HepG2 (cell line): ENCODE results near the gene TLCD3B. TPM values are rescaled to one million over a fixed set of nuclear protein-coding genes. Genes with fewer than 3 reads are reported as not detected.

Experiments used
- FOXM1 ChIP-seq: sonication (generic); formaldehyde crosslinking; IDR thresholded peaks from 2 replicates; pipeline ENCODE4 v1.5.0; 2020; ENCODE audit warnings: missing genetic modification reagents
- HNRNPL ChIP-seq: fragments of 200-400 bp; formaldehyde crosslinking; IDR thresholded peaks from 2 replicates; pipeline ENCODE4 v1.6.1; 2017; ENCODE audit warnings: mild to moderate bottlenecking, low read depth, low read length
- THAP11 ChIP-seq: IDR thresholded peaks from 2 replicates; pipeline ENCODE4 v1.6.1; 2016; ENCODE audit warnings: missing biosample characterization, missing genetic modification reagents
- ZC3H13 ChIP-seq: sonication (generic); formaldehyde crosslinking; IDR thresholded peaks from 2 replicates; pipeline ENCODE4 v1.8.1; 2023; ENCODE audit warnings: mild to moderate bottlenecking, missing genetic modification reagents, moderate library complexity
- ZNF609 ChIP-seq: sonication (generic); formaldehyde crosslinking; IDR thresholded peaks from 2 replicates; pipeline ENCODE4 v1.4.0; 2020; ENCODE audit warnings: mild to moderate bottlenecking, missing genetic modification reagents, borderline replicate concordance
- polyA plus RNA-seq, 8 experiments: library from polyadenylated mRNA; depleted of rRNA in 3 of 8; stranded (reverse) in 7 of 8; unstranded in 1 of 8; fragments of >200 nt; fragmentation: Illumina TruSeq in 4 of 8; extraction: Trizol in 4 of 8; gene quantifications; 2 replicates each; pipeline versions ENCODE4 v1.2.1 to v1.2.3, GENCODE V29; 2011 to 2016; ENCODE audit warnings: low read depth in 4 of 8, missing spikeins in 1 of 8, mixed read lengths in 1 of 8; ENCODE audit not compliant: insufficient read depth in 1 of 8
- total RNA-seq, 5 experiments: library from RNA; depleted of rRNA; stranded (reverse); fragments of >200 nt; fragmentation: Illumina TruSeq; extraction: Trizol; gene quantifications; 2 replicates each; pipeline ENCODE4 v1.2.3, GENCODE V29; 2016; ENCODE audit warnings: low read depth in 1 of 5
- TF ChIP-seq, protein P1 (sequence below): sonication (generic); formaldehyde crosslinking; IDR thresholded peaks from 2 replicates; pipeline ENCODE4 v1.5.0; 2020; ENCODE audit warnings: mild to moderate bottlenecking, missing genetic modification reagents, moderate library complexity

TLCD3B gene
- total and polyA plus RNA-seq, 2 of the 13 experiments (the other 11 are each of a cell fraction or from before 2014, with no cell fraction given) = not detected

DNA sequence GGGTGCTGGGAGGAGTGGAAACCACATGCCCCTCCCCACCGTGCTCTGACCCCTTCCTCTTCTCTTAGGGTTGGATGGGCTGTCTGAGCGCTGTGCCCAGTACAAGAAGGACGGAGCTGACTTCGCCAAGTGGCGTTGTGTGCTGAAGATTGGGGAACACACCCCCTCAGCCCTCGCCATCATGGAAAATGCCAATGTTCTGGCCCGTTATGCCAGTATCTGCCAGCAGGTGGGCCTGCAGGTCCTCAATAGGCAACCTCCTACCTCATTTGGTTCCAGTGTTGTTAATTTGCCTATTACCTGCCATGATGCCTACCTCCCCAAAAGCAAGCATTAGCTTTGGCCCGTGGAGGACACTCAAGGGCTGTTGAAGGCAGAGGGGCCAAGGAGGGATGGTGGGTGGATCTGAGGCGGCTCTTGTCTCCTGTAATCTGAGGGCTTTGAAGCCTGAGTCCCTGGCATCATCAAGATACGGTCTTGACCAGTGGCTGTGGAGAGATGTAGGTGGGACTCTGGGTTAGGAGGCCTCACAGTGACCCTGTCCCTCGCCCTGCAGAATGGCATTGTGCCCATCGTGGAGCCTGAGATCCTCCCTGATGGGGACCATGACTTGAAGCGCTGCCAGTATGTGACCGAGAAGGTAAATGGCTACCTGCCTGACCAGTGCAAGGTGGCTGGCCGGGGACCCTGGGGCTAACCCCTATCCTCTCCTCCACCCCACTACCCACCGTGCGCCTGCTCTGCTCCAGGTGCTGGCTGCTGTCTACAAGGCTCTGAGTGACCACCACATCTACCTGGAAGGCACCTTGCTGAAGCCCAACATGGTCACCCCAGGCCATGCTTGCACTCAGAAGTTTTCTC lies 37.9 kb upstream of the TLCD3B start (continued):
- TF ChIP-seq ZNF609 (no peak), THAP11 (0 out of 2 replicates have a peak, but pooled peaks have one; percentile 31), FOXM1 (CRISPR knock-in tag) (no peak), HNRNPL (0 out of 2 replicates have a peak, but pooled peaks have one; percentile 28), ZC3H13 (CRISPR knock-in tag) (peak; percentile 45)
- TF ChIP-seq, protein P1, sequence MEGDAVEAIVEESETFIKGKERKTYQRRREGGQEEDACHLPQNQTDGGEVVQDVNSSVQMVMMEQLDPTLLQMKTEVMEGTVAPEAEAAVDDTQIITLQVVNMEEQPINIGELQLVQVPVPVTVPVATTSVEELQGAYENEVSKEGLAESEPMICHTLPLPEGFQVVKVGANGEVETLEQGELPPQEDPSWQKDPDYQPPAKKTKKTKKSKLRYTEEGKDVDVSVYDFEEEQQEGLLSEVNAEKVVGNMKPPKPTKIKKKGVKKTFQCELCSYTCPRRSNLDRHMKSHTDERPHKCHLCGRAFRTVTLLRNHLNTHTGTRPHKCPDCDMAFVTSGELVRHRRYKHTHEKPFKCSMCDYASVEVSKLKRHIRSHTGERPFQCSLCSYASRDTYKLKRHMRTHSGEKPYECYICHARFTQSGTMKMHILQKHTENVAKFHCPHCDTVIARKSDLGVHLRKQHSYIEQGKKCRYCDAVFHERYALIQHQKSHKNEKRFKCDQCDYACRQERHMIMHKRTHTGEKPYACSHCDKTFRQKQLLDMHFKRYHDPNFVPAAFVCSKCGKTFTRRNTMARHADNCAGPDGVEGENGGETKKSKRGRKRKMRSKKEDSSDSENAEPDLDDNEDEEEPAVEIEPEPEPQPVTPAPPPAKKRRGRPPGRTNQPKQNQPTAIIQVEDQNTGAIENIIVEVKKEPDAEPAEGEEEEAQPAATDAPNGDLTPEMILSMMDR (CRISPR knock-in tag) = peak; percentile 75
